WTC11 (cell line): Measurements from ENCODE around the gene KIR2DL4. TPM values are rescaled to one million over a fixed set of nuclear protein-coding genes. Genes with fewer than 3 reads are reported as not detected.

Source experiments
- ATAC-seq: fragments of 200-7000 bp; cut with Tn5 transposase; 2 replicates; pipeline ENCODE4 v1.10.0; 2021; ENCODE audit warnings: mild to moderate bottlenecking, moderate library complexity
- CTCF ChIA-PET: fragments of 300-600 bp; sonication (Branson Sonifier 250); formaldehyde crosslinking; loops from one replicate; lab custom pipeline; 2021; ENCODE audit warnings: antibody characterized with exemption; lab: Charles Lee
- POLR2A ChIA-PET: fragments of 350-600 bp; sonication (Branson Sonifier 250); formaldehyde crosslinking; loops from one replicate; lab custom pipeline; 2021; ENCODE audit warnings: antibody characterized with exemption; lab: Charles Lee
- DNase-seq: peaks from one replicate; pipeline ENCODE4 v3.0.0; 2021; ENCODE audit warnings: low spot score
- H3K27ac Mint-ChIP-seq: 2 replicates; pipeline ENCODE4 v1.8.0; 2021; ENCODE audit warnings: mixed read lengths
- H3K27me3 Mint-ChIP-seq: 2 replicates; pipeline ENCODE4 v1.8.0; 2021; ENCODE audit warnings: low read depth, mild to moderate bottlenecking, moderate library complexity, mixed read lengths
- H3K36me3 Mint-ChIP-seq: 2 replicates; pipeline ENCODE4 v1.8.0; 2021; ENCODE audit warnings: mixed read lengths
- H3K4me1 Mint-ChIP-seq: 2 replicates; pipeline ENCODE4 v1.8.0; 2022; ENCODE audit warnings: mixed read lengths
- H3K4me3 Mint-ChIP-seq: 2 replicates; pipeline ENCODE4 v1.8.0; 2021; ENCODE audit warnings: mild to moderate bottlenecking, moderate library complexity, mixed read lengths
- H3K9me3 Mint-ChIP-seq: 2 replicates; pipeline ENCODE4 v1.8.0; 2021; ENCODE audit warnings: mixed read lengths
- EMX1 ChIP-seq: fragments of 250-450 bp; sonication (Bioruptor Pico); IDR thresholded peaks from 2 replicates; pipeline ENCODE4 v1.8.0; 2021; ENCODE audit warnings: mild to moderate bottlenecking
- ETV6 ChIP-seq: sonication (generic); formaldehyde crosslinking; IDR thresholded peaks from 2 replicates; pipeline ENCODE4 v1.8.1; 2022; ENCODE audit warnings: mild to moderate bottlenecking, missing genetic modification reagents
- GTF2I ChIP-seq: fragments of 250-450 bp; sonication (Bioruptor Pico); conservative IDR thresholded peaks from 2 replicates; pipeline ENCODE4 v1.4.0; 2021; ENCODE audit warnings: mild to moderate bottlenecking
- JUN ChIP-seq: sonication (generic); formaldehyde crosslinking; IDR thresholded peaks from 2 replicates; pipeline ENCODE4 v1.8.0; 2023; ENCODE audit warnings: mild to moderate bottlenecking, missing genetic modification reagents
- KAT7 ChIP-seq: sonication (generic); formaldehyde crosslinking; IDR thresholded peaks from 2 replicates; pipeline ENCODE4 v1.8.1; 2023; ENCODE audit warnings: missing genetic modification reagents, mild to moderate bottlenecking, borderline replicate concordance
- MXD4 ChIP-seq: fragments of 250-450 bp; sonication (Bioruptor Pico); IDR thresholded peaks from 2 replicates; pipeline ENCODE4 v1.8.0; 2021; ENCODE audit warnings: mild to moderate bottlenecking, moderate library complexity, borderline replicate concordance
- OVOL2 ChIP-seq: fragments of 250-450 bp; sonication (Bioruptor Pico); IDR thresholded peaks from 2 replicates; pipeline ENCODE4 v1.9.0; 2021; ENCODE audit warnings: mild to moderate bottlenecking, borderline replicate concordance
- TCF7 ChIP-seq: sonication (generic); formaldehyde crosslinking; IDR thresholded peaks from 2 replicates; pipeline ENCODE4 v1.8.0; 2022; ENCODE audit warnings: mild to moderate bottlenecking, low read depth, missing genetic modification reagents, moderate library complexity
- TEAD4 ChIP-seq: sonication (generic); formaldehyde crosslinking; IDR thresholded peaks from 2 replicates; pipeline ENCODE4 v1.8.0; 2022; ENCODE audit warnings: mild to moderate bottlenecking, missing genetic modification reagents
- TP53 ChIP-seq: sonication (generic); formaldehyde crosslinking; IDR thresholded peaks from 2 replicates; pipeline ENCODE4 v1.8.1; 2023; ENCODE audit warnings: mild to moderate bottlenecking, missing genetic modification reagents
- ZNF232 ChIP-seq: sonication (generic); formaldehyde crosslinking; IDR thresholded peaks from 2 replicates; pipeline ENCODE4 v1.8.0; 2022; ENCODE audit warnings: mild to moderate bottlenecking, missing genetic modification reagents
- ZNF263 ChIP-seq: sonication (generic); formaldehyde crosslinking; IDR thresholded peaks from 2 replicates; pipeline ENCODE4 v1.8.1; 2022; ENCODE audit warnings: low read depth, mild to moderate bottlenecking, moderate library complexity, missing genetic modification reagents
- ZNF416 ChIP-seq: fragments of 250-450 bp; sonication (Bioruptor Pico); IDR thresholded peaks from 2 replicates; pipeline ENCODE4 v1.9.0; 2021; ENCODE audit warnings: mild to moderate bottlenecking, inconsistent platforms
- ZNF671 ChIP-seq: fragments of 250-450 bp; sonication (Bioruptor Pico); IDR thresholded peaks from 2 replicates; pipeline ENCODE4 v1.8.0; 2021; ENCODE audit warnings: mild to moderate bottlenecking
- ZSCAN18 ChIP-seq: fragments of 250-450 bp; sonication (Bioruptor Pico); IDR thresholded peaks from 2 replicates; pipeline ENCODE4 v2.1.2; 2022; ENCODE audit warnings: mild to moderate bottlenecking, moderate library complexity
- total RNA-seq: library from RNA; stranded (reverse); gene quantifications from 3 replicates; pipeline ENCODE4 v1.2.3, GENCODE V29; 2021
- TF ChIP-seq, protein P1 (sequence below): fragments of 250-450 bp; sonication (Bioruptor Pico); conservative IDR thresholded peaks from 2 replicates; pipeline ENCODE4 v1.9.0; 2021; ENCODE audit warnings: mild to moderate bottlenecking
- TF ChIP-seq, protein P2 (sequence below): sonication (generic); formaldehyde crosslinking; IDR thresholded peaks from 2 replicates; pipeline ENCODE4 v1.8.0; 2023; ENCODE audit warnings: missing genetic modification reagents
- TF ChIP-seq, protein P3 (sequence below): sonication (generic); formaldehyde crosslinking; IDR thresholded peaks from 2 replicates; pipeline ENCODE4 v1.8.1; 2022; ENCODE audit warnings: low read depth, mild to moderate bottlenecking, moderate library complexity, missing genetic modification reagents, borderline replicate concordance
- TF ChIP-seq, protein P4 (sequence below): fragments of 250-450 bp; sonication (Bioruptor Pico); IDR thresholded peaks from 2 replicates; pipeline ENCODE4 v1.8.0; 2021; ENCODE audit warnings: mild to moderate bottlenecking
- TF ChIP-seq, protein P5 (sequence below): sonication (generic); formaldehyde crosslinking; IDR thresholded peaks from 2 replicates; pipeline ENCODE4 v1.8.0; 2022; ENCODE audit warnings: mild to moderate bottlenecking, missing genetic modification reagents
- TF ChIP-seq, protein P6 (sequence below): sonication (generic); formaldehyde crosslinking; IDR thresholded peaks from 2 replicates; pipeline ENCODE4 v1.8.0; 2022; ENCODE audit warnings: mild to moderate bottlenecking, missing genetic modification reagents
- TF ChIP-seq, protein P7 (sequence below): sonication (generic); formaldehyde crosslinking; IDR thresholded peaks from 2 replicates; pipeline ENCODE4 v1.8.0; 2023; ENCODE audit warnings: missing genetic modification reagents, mild to moderate bottlenecking, borderline replicate concordance

KIR2DL4 gene
- total RNA-seq, 1 experiment from 2014 or later = not detected

DNA sequence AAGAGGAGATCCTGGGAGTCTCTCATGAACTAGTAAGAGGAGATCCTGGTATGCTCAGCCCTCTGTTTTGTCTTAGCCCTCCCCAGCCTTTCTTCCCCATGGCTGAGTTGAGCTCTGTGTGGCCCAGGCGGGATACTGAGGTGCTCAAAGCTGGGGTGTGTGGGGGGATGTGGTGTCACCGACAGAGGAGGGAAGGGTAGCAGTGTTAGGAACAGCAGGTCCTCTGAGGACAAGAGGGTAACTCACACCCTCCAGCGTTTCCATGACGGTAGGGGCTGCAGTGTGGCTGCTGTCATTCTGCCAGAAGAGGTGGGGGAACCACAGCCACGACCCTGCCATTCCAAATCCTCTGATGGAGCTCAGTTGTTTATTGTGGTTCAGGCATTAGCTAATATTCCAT is 691 bp downstream of the KIR2DL4 start (continued):
- TF ChIP-seq, protein P1, sequence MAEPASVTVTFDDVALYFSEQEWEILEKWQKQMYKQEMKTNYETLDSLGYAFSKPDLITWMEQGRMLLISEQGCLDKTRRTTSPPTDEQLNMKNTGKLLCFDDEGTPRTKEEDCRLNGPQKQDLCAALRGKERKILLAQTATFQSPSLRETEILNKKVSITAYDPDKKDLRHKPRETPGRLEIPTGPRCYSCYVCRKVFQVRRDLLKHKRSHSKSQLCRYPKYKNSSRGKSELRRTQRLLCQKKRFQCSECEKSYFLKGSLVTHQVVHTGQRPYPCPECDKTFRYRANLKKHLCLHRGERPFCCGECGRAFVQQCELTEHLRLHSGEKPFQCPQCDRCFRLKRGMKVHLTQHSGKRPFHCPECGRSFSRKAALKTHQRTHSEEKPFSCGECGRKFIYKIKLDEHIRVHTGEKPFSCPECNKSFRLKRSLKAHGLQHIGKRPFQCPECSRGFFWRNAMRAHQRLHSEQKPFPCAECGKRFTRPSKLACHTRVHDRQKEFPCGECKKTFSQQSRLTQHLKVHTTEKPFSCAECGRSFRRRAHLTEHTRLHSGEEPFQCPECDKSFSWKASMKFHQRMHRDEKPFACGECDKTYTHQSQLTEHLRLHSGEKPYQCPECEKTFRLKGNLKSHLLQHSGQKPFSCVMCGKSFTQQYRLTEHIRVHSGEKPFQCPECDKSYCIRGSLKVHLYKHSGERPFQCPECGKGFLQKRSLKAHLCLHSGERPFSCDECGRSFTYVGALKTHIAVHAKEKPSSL = no peak
- no peak for TF ChIP-seq ETV6 (CRISPR knock-in tag)
- TF ChIP-seq, protein P2, sequence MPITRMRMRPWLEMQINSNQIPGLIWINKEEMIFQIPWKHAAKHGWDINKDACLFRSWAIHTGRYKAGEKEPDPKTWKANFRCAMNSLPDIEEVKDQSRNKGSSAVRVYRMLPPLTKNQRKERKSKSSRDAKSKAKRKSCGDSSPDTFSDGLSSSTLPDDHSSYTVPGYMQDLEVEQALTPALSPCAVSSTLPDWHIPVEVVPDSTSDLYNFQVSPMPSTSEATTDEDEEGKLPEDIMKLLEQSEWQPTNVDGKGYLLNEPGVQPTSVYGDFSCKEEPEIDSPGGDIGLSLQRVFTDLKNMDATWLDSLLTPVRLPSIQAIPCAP (CRISPR knock-in tag) = no peak
- TF ChIP-seq KAT7 (CRISPR knock-in tag) = no peak
- TF ChIP-seq EMX1 (CRISPR knock-in tag) = no peak
- no peak for TF ChIP-seq ZNF263 (CRISPR knock-in tag)
- TF ChIP-seq, protein P3, sequence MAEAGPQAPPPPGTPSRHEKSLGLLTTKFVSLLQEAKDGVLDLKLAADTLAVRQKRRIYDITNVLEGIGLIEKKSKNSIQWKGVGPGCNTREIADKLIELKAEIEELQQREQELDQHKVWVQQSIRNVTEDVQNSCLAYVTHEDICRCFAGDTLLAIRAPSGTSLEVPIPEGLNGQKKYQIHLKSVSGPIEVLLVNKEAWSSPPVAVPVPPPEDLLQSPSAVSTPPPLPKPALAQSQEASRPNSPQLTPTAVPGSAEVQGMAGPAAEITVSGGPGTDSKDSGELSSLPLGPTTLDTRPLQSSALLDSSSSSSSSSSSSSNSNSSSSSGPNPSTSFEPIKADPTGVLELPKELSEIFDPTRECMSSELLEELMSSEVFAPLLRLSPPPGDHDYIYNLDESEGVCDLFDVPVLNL (CRISPR knock-in tag) = no peak
- no peak for TF ChIP-seq ZNF671 (CRISPR knock-in tag)
- no peak for TF ChIP-seq TEAD4 (CRISPR knock-in tag)
- TF ChIP-seq MXD4 (CRISPR knock-in tag) = no peak

- H3K9me3 Mint-ChIP-seq = peaks cover 74% of the 10 kb centered on the region
- ChIA-PET CTCF (no interaction called here), POLR2A (no interaction called here)
- peaks cover 8% of the 10 kb centered on the region for H3K27me3 Mint-ChIP-seq
- H3K4me3 Mint-ChIP-seq = no peak overlapping the region
- H3K27ac Mint-ChIP-seq = no peak overlapping the region
- DNase-seq (no peak), ATAC-seq (no peak)
- H3K36me3 Mint-ChIP-seq = peaks cover 70% of the 10 kb centered on the region
- no peaks in the 10 kb centered on the region for H3K4me1 Mint-ChIP-seq
- TF ChIP-seq TP53 (CRISPR knock-in tag) = no peak
- TF ChIP-seq ZSCAN18 = no peak
- TF ChIP-seq TCF7 (CRISPR knock-in tag) = no peak
- no peak for TF ChIP-seq ZNF416 (CRISPR knock-in tag)
- no peak for TF ChIP-seq ZNF232 (CRISPR knock-in tag)
- TF ChIP-seq, protein P4, sequence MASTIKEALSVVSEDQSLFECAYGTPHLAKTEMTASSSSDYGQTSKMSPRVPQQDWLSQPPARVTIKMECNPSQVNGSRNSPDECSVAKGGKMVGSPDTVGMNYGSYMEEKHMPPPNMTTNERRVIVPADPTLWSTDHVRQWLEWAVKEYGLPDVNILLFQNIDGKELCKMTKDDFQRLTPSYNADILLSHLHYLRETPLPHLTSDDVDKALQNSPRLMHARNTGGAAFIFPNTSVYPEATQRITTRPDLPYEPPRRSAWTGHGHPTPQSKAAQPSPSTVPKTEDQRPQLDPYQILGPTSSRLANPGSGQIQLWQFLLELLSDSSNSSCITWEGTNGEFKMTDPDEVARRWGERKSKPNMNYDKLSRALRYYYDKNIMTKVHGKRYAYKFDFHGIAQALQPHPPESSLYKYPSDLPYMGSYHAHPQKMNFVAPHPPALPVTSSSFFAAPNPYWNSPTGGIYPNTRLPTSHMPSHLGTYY = no peak
- TF ChIP-seq, protein P5, sequence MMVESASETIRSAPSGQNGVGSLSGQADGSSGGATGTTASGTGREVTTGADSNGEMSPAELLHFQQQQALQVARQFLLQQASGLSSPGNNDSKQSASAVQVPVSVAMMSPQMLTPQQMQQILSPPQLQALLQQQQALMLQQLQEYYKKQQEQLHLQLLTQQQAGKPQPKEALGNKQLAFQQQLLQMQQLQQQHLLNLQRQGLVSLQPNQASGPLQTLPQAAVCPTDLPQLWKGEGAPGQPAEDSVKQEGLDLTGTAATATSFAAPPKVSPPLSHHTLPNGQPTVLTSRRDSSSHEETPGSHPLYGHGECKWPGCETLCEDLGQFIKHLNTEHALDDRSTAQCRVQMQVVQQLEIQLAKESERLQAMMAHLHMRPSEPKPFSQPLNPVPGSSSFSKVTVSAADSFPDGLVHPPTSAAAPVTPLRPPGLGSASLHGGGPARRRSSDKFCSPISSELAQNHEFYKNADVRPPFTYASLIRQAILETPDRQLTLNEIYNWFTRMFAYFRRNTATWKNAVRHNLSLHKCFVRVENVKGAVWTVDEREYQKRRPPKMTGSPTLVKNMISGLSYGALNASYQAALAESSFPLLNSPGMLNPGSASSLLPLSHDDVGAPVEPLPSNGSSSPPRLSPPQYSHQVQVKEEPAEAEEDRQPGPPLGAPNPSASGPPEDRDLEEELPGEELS (CRISPR knock-in tag) = no peak
- TF ChIP-seq, protein P6, sequence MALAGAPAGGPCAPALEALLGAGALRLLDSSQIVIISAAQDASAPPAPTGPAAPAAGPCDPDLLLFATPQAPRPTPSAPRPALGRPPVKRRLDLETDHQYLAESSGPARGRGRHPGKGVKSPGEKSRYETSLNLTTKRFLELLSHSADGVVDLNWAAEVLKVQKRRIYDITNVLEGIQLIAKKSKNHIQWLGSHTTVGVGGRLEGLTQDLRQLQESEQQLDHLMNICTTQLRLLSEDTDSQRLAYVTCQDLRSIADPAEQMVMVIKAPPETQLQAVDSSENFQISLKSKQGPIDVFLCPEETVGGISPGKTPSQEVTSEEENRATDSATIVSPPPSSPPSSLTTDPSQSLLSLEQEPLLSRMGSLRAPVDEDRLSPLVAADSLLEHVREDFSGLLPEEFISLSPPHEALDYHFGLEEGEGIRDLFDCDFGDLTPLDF (CRISPR knock-in tag) = no peak
- no peak for TF ChIP-seq GTF2I (CRISPR knock-in tag)
- no peak for TF ChIP-seq OVOL2 (CRISPR knock-in tag)
- TF ChIP-seq, protein P7, sequence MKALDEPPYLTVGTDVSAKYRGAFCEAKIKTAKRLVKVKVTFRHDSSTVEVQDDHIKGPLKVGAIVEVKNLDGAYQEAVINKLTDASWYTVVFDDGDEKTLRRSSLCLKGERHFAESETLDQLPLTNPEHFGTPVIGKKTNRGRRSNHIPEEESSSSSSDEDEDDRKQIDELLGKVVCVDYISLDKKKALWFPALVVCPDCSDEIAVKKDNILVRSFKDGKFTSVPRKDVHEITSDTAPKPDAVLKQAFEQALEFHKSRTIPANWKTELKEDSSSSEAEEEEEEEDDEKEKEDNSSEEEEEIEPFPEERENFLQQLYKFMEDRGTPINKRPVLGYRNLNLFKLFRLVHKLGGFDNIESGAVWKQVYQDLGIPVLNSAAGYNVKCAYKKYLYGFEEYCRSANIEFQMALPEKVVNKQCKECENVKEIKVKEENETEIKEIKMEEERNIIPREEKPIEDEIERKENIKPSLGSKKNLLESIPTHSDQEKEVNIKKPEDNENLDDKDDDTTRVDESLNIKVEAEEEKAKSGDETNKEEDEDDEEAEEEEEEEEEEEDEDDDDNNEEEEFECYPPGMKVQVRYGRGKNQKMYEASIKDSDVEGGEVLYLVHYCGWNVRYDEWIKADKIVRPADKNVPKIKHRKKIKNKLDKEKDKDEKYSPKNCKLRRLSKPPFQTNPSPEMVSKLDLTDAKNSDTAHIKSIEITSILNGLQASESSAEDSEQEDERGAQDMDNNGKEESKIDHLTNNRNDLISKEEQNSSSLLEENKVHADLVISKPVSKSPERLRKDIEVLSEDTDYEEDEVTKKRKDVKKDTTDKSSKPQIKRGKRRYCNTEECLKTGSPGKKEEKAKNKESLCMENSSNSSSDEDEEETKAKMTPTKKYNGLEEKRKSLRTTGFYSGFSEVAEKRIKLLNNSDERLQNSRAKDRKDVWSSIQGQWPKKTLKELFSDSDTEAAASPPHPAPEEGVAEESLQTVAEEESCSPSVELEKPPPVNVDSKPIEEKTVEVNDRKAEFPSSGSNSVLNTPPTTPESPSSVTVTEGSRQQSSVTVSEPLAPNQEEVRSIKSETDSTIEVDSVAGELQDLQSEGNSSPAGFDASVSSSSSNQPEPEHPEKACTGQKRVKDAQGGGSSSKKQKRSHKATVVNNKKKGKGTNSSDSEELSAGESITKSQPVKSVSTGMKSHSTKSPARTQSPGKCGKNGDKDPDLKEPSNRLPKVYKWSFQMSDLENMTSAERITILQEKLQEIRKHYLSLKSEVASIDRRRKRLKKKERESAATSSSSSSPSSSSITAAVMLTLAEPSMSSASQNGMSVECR (CRISPR knock-in tag) = no peak
- TF ChIP-seq ZNF263 (CRISPR knock-in tag) = no peak
- TF ChIP-seq JUN (CRISPR knock-in tag) = no peak
Observed at GRCh38 chr19:54804571-54804970, 1.2 kb downstream of the KIR2DL4 start.
